ENCODE results near the gene HS3ST1.

DNA sequence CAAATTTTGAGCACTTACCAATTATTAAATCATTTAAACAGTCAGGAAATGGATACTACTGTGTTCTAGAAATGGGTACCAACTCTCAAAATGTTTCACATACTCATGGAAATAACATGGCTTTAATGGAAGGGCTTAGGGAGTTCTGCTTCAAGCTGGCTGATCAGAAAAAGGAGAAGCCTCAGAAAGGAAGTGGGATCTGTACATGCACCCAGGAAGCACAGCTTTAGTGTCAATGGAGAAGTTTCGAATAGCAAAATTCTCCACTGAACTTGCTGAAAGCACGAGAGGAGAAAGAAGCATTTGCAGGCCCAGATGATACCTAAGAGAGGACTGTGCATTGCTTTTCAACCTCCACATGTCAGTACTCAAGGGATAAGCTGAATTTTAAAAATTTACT is 11.1 kb upstream of the HS3ST1 start:
- TF ChIP-seq EZH2phosphoT487 (IDR thresholded peaks at IDR 0.05; ENCODE audit: low read depth) = no peak
- TF ChIP-seq, protein P1, sequence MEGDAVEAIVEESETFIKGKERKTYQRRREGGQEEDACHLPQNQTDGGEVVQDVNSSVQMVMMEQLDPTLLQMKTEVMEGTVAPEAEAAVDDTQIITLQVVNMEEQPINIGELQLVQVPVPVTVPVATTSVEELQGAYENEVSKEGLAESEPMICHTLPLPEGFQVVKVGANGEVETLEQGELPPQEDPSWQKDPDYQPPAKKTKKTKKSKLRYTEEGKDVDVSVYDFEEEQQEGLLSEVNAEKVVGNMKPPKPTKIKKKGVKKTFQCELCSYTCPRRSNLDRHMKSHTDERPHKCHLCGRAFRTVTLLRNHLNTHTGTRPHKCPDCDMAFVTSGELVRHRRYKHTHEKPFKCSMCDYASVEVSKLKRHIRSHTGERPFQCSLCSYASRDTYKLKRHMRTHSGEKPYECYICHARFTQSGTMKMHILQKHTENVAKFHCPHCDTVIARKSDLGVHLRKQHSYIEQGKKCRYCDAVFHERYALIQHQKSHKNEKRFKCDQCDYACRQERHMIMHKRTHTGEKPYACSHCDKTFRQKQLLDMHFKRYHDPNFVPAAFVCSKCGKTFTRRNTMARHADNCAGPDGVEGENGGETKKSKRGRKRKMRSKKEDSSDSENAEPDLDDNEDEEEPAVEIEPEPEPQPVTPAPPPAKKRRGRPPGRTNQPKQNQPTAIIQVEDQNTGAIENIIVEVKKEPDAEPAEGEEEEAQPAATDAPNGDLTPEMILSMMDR (IDR thresholded peaks at IDR 0.05; ENCODE audit: low read depth, low read length) = no peak

Data from OCI-LY3 (cell line).